KG1 (cell line): ENCODE data around the gene PRKN.
A peak's percentile ranks its signal among the peaks of the same experiment; 100 is the strongest.

ENCODE experiments used
- DNase-seq: peaks from one replicate; lab custom pipeline; 2025; lab: John Stamatoyannopoulos, UW

Gene PRKN

GRCh38 chr6:162727322-162728182 lies at the start of gene PRKN, which contains the start of gene PACRG:
Gene PRKN, minus strand, starts transcription at chr6:162727766.
Gene PACRG, plus strand, starts transcription at chr6:162727974.
- DNase-seq, result peak; percentile 94

- DNase-seq, result no peak
Measured at GRCh38 chr6:162777091-162777490, 49.5 kb upstream of the PRKN start.

GRCh38 chr6:162773996-162774395 lies 46.4 kb upstream of the PRKN start:
- DNase-seq, result no peak

GRCh38 chr6:162772466-162772865 lies 44.9 kb upstream of the PRKN start:
- DNase-seq, result no peak

- no peak for DNase-seq
Measured at GRCh38 chr6:162770955-162771354, 43.4 kb upstream of the PRKN start.

GRCh38 chr6:162770136-162770535 lies 42.6 kb upstream of the PRKN start:
- no peak for DNase-seq

- DNase-seq, result no peak
Measured at GRCh38 chr6:162753775-162754174, 26.2 kb upstream of the PRKN start.

- DNase-seq, result no peak
Measured at GRCh38 chr6:162751211-162751859, 23.8 kb upstream of the PRKN start.

GRCh38 chr6:162750776-162751175 lies 23.2 kb upstream of the PRKN start:
- no peak for DNase-seq

GRCh38 chr6:162736961-162737360 lies 9.4 kb upstream of the PRKN start:
- DNase-seq, result no peak

GRCh38 chr6:162733489-162733888 lies 5.9 kb upstream of the PRKN start:
- no peak for DNase-seq

- no peak for DNase-seq
Measured at GRCh38 chr6:162730502-162730901, 2.9 kb upstream of the PRKN start.

- DNase-seq, result no peak
Measured at GRCh38 chr6:162728706-162729105, 1.1 kb upstream of the PRKN start.

- no peak for DNase-seq
Measured at GRCh38 chr6:162728197-162728596, 631 bp upstream of the PRKN start.

GRCh38 chr6:162726947-162727321 lies 632 bp downstream of the PRKN start:
- no peak for DNase-seq

GRCh38 chr6:162722633-162723032 lies 4.9 kb downstream of the PRKN start:
- no peak for DNase-seq

GRCh38 chr6:162722226-162722625 lies 5.3 kb downstream of the PRKN start:
- no peak for DNase-seq

GRCh38 chr6:162721404-162721687 lies 6.2 kb downstream of the PRKN start:
- no peak for DNase-seq

GRCh38 chr6:162719528-162719927 lies 8.0 kb downstream of the PRKN start:
- no peak for DNase-seq

- DNase-seq, result no peak
Measured at GRCh38 chr6:162715601-162716000, 12.0 kb downstream of the PRKN start.

- no peak for DNase-seq
Measured at GRCh38 chr6:162713974-162714780, 13.4 kb downstream of the PRKN start.

GRCh38 chr6:162712694-162713093 lies 14.9 kb downstream of the PRKN start:
- no peak for DNase-seq

- DNase-seq, result no peak
Measured at GRCh38 chr6:162711376-162711775, 16.2 kb downstream of the PRKN start.
